Measurements from ENCODE around the gene KRTAP19-6.
"Not testable (repeated sequence)": the region's sequence is repeated elsewhere in the genome, so short reads cannot be mapped to it uniquely, and the experiment has no call there.

The KRTAP19-6 gene, protein sequence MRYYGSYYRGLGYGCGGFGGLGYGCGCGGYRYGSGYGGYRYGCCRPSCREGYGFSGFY

DNA sequence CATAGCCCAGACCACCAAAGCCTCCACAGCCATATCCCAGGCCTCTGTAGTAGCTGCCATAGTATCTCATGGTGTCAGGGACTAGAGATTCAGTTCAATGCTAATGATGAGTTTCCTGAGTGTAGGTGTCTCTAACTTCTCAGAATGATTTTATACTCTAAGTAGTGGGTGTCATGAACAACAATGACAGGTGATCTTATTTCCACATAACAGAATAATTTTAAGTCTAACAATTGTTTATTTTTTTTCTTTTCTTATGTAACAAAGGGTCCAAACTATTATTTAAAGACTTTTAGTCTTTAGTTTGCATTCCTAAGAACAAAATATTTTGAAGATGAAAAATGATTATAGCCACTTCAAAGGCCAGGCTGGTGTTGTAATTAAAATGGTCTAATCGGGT is at the start of gene KRTAP19-6:
Gene KRTAP19-6 (minus strand): TSS at position 101 of the 400 bp plus-strand sequence. CDS start 31 bp downstream, at position 70.
- in situ Hi-C loops (cut with MboI; ENCODE audit: low sequenced_read_pairs): no loop called here

DNA sequence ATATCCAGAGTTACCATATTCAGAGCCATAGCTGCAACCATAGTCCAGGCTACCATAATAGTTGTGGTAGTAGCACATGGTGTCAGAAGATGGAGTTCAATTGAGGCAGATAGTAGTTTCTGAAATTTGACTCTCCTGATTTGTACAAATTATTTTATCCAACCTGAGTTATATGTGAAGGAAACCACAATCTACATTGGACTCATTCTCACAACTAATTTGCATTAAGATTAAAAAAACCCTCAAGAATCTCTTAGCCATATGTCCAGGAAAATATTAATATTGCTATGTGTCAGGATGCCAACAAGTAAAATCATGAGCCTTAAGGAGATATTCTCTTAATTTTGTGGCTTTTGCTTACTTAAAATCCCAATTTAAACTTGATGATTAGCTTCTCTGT is 48.6 kb upstream of the KRTAP19-6 start, which contains the start of gene KRTAP22-2:
Gene KRTAP22-2 (minus strand): TSS at position 101 of the 400 bp plus-strand sequence.
- in situ Hi-C loops (cut with MboI; ENCODE audit: low sequenced_read_pairs): no loop called here

GRCh38 chr21:30582870-30583269 is 41.2 kb upstream of the KRTAP19-6 start:
- in situ Hi-C loops (cut with MboI; ENCODE audit: low sequenced_read_pairs): no loop called here

DNA sequence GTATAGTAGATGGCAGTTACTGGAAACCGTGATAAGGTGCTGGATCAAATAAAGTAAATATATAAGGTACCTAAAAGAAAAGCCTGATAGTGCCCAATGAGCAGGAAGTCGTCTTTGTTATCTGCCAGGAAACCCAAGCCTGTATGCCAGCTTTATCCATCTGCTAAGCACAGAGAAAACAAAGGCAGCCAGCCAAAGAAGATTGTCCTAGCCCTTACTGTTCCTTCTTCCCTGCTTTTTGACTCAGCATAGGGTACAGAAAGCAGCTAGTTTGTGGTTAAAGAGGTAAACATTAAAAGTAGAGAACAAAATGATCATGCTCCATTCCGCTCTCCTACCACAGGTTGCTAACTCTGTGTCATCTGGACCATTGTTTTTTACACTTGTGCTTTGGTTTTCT is 38.5 kb upstream of the KRTAP19-6 start:
- in situ Hi-C loops (cut with MboI; ENCODE audit: low sequenced_read_pairs): no loop called here

DNA sequence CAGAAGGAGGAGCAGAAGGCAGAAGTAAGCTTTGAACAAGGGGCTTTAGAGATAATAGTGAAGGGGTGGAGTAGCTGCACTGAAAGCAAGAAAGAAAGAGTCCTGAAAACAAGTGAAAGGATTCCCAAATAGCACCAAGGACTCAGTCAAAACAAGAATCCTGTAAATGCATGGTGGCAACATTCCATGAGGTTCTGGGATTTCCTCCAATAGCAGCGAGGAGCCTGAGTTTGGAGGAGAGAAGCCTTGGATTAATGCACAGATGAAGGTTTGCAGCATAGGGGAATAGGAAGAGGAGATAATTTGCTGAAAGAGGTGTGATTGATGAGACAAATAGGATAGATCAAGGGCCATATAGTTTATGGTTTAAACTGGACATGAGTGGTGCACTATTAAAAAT is 37.7 kb upstream of the KRTAP19-6 start:
- in situ Hi-C loops (cut with MboI; ENCODE audit: low sequenced_read_pairs): no loop called here

- in situ Hi-C loops (cut with MboI; ENCODE audit: low sequenced_read_pairs): no loop called here
Measured at GRCh38 chr21:30577766-30578165, 36.1 kb upstream of the KRTAP19-6 start.

- in situ Hi-C loops (cut with MboI; ENCODE audit: low sequenced_read_pairs): no loop called here
Measured at GRCh38 chr21:30567617-30568016, 26.0 kb upstream of the KRTAP19-6 start.

- in situ Hi-C loops (cut with MboI; ENCODE audit: low sequenced_read_pairs): no loop called here
Measured at GRCh38 chr21:30563630-30564029, 22.0 kb upstream of the KRTAP19-6 start.

- in situ Hi-C loops (cut with MboI; ENCODE audit: low sequenced_read_pairs): no loop called here
Measured at GRCh38 chr21:30563072-30563471, 21.4 kb upstream of the KRTAP19-6 start.

DNA sequence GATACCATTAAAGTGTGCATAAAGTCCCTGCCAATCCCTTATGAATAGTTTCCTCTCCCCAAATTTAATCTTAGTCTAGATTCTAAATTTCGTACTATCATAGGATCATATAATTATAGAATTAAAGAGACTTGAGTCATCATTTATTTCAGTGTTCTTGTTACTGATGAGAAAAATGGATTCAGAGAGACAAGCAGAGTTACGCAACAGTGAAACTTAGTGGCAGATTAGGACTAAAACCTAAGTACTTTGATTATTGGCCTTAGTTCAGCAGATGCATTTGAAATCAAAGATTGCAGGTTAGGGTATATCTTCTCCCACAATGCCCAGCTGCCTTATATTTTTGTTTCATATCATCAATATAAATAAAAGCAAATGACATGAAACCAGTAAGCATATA is 20.3 kb upstream of the KRTAP19-6 start:
- in situ Hi-C loops (cut with MboI; ENCODE audit: low sequenced_read_pairs): no loop called here

DNA sequence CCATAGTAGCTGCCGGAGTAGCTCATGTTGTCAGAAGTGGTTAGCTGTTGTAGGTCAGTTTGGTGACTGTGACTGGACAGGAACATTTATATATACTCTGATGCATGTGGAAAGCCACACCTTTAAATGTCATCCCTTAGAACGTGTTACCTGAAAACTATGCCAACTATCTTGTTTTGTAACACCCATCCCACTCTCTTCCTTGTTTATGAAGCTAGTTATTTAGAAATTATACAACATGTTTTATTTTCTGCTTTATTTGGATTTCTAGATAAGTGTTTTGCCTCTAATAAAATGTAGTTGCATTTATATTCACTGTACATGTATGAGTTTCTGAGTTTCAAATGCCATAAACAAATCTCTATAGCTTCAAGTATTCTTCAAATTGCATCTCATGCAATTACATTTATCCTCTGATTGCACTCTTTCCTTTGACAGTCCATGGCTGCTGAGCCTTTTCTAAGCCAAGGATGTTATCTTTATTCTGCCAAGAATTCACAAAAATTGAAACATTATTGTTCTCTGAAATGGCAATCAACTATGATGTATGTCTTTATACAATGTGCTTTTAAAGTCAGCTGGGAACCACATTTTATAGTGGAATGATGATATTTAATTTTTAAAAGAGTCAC is 19.7 kb upstream of the KRTAP19-6 start, which contains the start of gene KRTAP19-7:
Gene KRTAP19-7 (minus strand): TSS at position 51 of the 632 bp plus-strand sequence. CDS start 25 bp downstream, at position 26.
- in situ Hi-C loops (cut with MboI; ENCODE audit: low sequenced_read_pairs): no loop called here

- in situ Hi-C loops (cut with MboI; ENCODE audit: low sequenced_read_pairs): no loop called here
Measured at GRCh38 chr21:30555095-30555494, 13.4 kb upstream of the KRTAP19-6 start.

DNA sequence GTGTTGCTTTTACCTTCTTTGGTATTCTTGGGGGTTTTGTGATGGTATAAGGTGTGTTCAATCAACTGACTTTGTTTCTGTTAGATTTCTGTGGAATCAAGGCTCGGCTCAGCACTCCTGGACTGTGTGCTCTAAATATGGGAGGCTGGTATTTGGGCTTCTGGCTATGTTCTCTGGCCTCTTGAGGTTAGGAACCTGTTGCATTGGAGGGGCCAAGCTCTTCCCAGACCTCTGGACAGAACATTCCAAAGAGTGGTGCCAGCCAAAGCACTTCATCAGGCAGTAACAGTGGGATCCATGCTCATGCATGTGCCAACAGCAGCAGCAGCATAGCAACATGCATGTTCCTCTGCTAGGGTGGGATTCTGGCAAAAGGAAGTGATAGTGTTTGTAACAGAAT is 11.1 kb upstream of the KRTAP19-6 start:
- in situ Hi-C loops (cut with MboI; ENCODE audit: low sequenced_read_pairs): no loop called here

DNA sequence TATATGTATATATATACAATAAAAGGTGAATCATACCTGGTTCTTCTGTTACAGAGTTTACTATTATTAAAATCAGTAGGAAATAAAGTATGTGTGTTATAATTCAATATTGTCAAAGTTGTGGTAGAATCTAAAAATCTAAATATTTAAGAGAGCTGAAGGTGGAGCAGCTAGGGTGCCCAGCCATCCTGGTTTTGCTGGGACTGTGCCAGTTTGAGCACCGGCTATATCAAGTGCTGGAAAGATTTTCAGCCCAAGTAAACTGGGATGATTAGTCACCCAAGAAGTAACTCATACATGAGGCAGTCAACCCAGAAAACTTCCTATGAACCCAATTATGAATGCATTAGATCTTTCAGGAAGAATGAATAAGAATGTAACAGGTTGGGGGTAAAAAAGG is 22.8 kb downstream of the KRTAP19-6 start:
- in situ Hi-C loops (cut with MboI; ENCODE audit: low sequenced_read_pairs): no loop called here

DNA sequence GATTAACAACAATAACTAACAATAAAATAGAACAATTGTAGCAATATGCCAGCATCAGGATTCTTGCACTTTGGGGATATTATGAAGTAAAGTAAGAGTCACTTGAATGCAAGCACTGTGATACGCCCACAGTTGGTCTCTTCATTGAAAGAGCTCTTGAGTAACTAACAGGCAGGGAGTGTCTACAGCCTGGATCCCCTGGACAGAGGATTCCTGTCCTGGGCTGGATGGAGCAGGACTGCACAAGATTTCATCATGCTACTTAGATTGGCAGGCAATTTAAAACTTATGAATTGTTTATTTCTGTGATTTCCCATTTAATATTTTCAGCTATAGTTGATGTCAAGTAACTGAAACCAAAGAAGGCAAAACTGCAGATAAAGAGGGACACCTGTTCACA is 26.0 kb downstream of the KRTAP19-6 start:
- in situ Hi-C loops (cut with MboI; ENCODE audit: low sequenced_read_pairs): no loop called here

GRCh38 chr21:30505621-30506205 is 36.0 kb downstream of the KRTAP19-6 start:
- in situ Hi-C loops (cut with MboI; ENCODE audit: low sequenced_read_pairs): not testable (repeated sequence)

DNA sequence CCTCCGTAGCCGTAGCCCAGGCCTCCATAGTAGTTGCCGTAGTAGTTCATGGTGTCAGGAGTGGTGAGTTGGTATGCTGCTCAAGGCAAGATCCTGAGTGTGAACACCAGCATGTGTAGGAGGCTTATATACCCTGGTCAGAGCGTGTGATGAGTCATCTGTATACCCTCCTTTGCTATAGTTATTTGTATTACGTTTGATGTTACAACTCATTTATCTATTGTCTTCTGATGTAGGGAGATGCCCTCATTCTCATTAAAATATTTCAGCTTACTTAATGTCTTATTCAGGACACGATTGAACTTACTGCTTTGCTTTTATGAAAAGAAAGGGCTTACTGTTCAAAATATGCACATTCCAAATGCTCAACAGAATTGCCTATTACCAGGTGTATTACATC is 39.6 kb downstream of the KRTAP19-6 start, which contains the start of gene KRTAP19-5:
Gene KRTAP19-5 (minus strand): TSS at position 101 of the 400 bp plus-strand sequence. CDS start 51 bp downstream, at position 50.
- in situ Hi-C loops (cut with MboI; ENCODE audit: low sequenced_read_pairs): no loop called here

- in situ Hi-C loops (cut with MboI; ENCODE audit: low sequenced_read_pairs): no loop called here
Measured at GRCh38 chr21:30497065-30497464, 44.6 kb downstream of the KRTAP19-6 start, which contains the start of gene KRTAP19-4. Gene KRTAP19-4 (minus strand): TSS chr21:30497165. CDS start chr21:30497110, 55 bp downstream.

DNA sequence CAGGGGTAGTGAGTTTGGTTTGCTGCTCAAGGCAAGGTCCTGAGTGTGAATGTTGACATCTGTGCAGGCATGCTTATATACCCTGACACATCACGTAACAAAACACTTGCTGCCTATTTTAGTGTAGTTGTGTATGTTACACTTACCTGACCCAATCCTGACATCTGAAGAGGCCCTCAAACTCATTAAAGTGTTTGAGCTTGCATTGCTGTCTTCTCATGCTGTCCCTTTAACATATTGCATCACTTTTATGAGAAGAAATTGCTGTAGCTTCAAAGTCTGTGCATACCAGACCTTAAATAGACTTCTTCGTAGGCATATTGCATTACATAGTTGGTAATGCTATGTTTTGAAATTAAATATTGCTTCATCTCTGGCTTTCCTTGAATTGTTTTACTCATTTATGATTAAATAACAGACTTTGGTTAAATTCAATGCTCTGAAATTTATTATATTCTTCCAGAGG is 49.7 kb downstream of the KRTAP19-6 start, which contains the start of gene KRTAP19-3:
Gene KRTAP19-3 (minus strand): TSS at position 51 of the 466 bp plus-strand sequence. CDS start 56 bp downstream, outside the sequence.
- in situ Hi-C loops (cut with MboI; ENCODE audit: low sequenced_read_pairs): no loop called here
